Adipose tissue (tissue), 3 donors: ENCODE results near the gene MBNL3. TPM values are rescaled to one million over a fixed set of nuclear protein-coding genes. Genes with fewer than 3 reads are reported as not detected.
"Not testable (repeated sequence)": the region's sequence is repeated elsewhere in the genome, so short reads cannot be mapped to it uniquely, and the experiment has no call there.

ENCODE experiments used
- H3K27ac ChIP-seq: one replicate; pipeline ENCODE4 v1.5.1; 2013; ENCODE audit warnings: low read depth, low read length
- WGBS, 3 donors: extraction: QIAGEN DNeasy Blood & Tissue Kit; methylation state at CpG; one replicate each; pipeline ENCODE4 v1.1.7; 2013; 5-methylcytosine and 5-hydroxymethylcytosine counted together
- polyA plus RNA-seq, 3 donors: library from polyadenylated mRNA; stranded (reverse); fragments of 200-250 nt; gene quantifications; one replicate each; pipeline ENCODE4 v1.2.3, GENCODE V29; 2013
- donor health status: healthy with polysubstance abuse.
- donor health status: Bipolar disorder and iron deficiency.
- donor health status: healthy.

MBNL3 gene
- polyA plus RNA-seq, 3 donors, result 1.7 to 4.2 (median 2.4) TPM

DNA sequence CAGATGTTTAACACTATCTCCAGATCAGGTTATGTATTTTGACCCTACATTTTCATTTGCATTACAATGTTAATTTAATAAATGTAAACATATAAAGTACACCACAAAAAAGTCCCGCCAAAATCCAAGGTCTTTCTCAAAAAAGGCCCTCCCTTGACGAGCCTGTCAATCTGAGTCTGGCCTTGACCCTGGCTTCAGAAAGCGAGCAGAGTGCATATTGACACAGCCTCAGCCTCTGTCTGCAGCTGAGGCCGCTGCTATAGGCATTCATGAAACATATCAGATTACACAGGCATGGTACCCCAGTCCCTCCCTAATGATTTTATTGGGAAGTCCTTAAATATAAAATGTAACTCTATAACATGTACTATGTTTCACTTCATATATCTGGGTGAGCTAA is 6.2 kb downstream of the MBNL3 start:
- H3K27ac ChIP-seq, result no peak overlapping the region
- 36 to 94% (median 58%) methylated on average over 4 of the region's 4 CpGs for WGBS, 3 donors

- no peak overlapping the region for H3K27ac ChIP-seq
- WGBS, 3 donors, result 0 to 92% (median 67%) methylated on average over 1 of the region's 1 CpG
These were observed 7.4 kb downstream of the MBNL3 start for GRCh38 chrX:132481449-132481848.

- 0 to 7% (median 6%) methylated on average over 6 of the region's 6 CpGs for WGBS, 3 donors
- H3K27ac ChIP-seq, result no peak overlapping the region
These were observed 8.1 kb downstream of the MBNL3 start for GRCh38 chrX:132480581-132481203.

- no peak overlapping the region for H3K27ac ChIP-seq
- 94% methylated on average over 1 of the region's 1 CpG for WGBS, 3 donors
These were observed 14.1 kb downstream of the MBNL3 start for GRCh38 chrX:132474544-132475248.

DNA sequence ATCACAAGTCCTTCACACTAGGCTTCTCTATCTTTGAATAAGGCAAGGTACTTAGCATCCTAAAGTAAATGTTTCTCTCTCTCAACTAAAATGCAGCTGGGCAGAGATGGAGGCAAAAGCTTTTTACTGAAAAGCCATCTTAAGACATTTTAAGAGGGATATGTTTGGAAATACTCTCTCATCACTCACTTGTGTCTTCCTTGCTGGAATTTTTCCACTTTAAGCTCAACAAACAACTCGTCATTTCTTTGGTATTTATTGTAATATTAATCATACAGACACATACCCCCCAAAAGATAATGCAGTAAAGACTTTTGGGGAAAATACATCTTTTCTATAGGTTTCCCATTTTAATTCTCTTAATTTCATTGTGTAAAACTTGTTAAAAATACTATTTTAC is 16.4 kb downstream of the MBNL3 start:
- WGBS, 3 donors, result 35 to 68% (median 61%) methylated on average over 1 of the region's 1 CpG

DNA sequence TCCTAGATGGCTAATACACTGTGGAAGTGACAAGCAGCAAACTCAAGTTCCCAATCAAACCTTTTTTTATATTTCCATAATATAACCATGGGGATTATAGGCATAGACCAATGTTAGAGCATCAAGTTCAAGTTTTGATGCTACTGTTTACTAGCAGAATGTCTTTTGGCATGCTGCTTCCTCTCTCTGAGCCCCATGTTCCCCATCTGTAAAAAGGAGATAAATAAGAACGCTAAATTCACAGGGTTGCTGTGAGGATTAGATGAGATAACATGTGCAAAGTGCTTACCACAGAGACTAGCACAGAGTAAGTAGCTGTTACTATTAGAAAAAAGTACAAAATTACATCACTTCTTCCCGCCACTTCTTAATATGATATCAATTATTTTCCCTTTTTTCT is 18.0 kb downstream of the MBNL3 start:
- H3K27ac ChIP-seq, result no peak overlapping the region
- 55 to 65% (median 63%) methylated on average over 2 of the region's 2 CpGs for WGBS, 3 donors

More for the DNA sequence above, 16.4 kb downstream of the MBNL3 start:
- no peak overlapping the region for H3K27ac ChIP-seq

GRCh38 chrX:132470179-132470578 is 18.7 kb downstream of the MBNL3 start:
- WGBS, 3 donors, result 64 to 95% (median 94%) methylated on average over 1 of the region's 1 CpG
- no peak overlapping the region for H3K27ac ChIP-seq

DNA sequence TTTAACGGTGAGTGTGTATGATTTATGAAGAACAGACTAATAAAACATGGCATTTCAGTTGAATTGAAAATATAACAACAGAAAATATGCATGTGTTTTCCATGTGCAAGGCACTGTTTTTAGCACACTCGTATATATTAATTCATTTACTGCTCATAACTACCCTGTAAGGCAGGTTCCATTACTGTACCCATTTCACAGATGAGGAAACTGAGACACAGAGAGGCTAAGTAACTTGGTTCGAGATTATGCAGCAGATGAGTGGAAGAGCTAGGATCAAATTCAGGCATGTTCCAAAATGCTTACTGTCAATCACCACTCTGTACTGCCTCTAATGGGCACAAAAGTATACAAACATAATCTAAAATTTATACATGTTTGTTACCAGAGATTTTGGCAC is 20.4 kb downstream of the MBNL3 start:
- H3K27ac ChIP-seq, result no peak overlapping the region
- WGBS, 3 donors, result 75 to 96% (median 90%) methylated on average over 3 of the region's 3 CpGs

DNA sequence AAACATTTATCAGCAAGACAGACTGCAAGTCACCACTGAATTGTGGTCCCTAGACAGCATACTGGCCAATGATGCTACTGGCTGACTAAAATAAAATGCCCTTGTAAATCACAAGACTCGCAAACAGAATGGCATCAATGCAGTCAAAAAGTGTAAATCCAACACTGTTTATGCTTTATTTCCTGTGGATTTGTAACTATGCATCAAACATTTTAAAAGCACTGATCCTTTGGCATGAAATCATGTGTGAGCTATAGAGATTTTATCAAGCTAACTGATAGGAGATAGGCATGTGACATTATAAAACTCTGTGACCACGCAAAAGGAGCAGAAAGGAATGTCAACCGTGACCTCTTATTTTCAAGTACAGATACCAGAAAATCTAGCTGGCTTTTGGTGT is 20.8 kb downstream of the MBNL3 start:
- WGBS, 3 donors, result 72 to 88% (median 73%) methylated on average over 3 of the region's 3 CpGs
- H3K27ac ChIP-seq, result no peak overlapping the region

GRCh38 chrX:132467026-132467425 is 21.8 kb downstream of the MBNL3 start:
- no peak overlapping the region for H3K27ac ChIP-seq
- 38 to 54% (median 44%) methylated on average over 3 of the region's 3 CpGs for WGBS, 3 donors

GRCh38 chrX:132463411-132463810 is 25.4 kb downstream of the MBNL3 start:
- no peak overlapping the region for H3K27ac ChIP-seq
- 52 to 78% (median 68%) methylated on average over 8 of the region's 8 CpGs for WGBS, 3 donors

DNA sequence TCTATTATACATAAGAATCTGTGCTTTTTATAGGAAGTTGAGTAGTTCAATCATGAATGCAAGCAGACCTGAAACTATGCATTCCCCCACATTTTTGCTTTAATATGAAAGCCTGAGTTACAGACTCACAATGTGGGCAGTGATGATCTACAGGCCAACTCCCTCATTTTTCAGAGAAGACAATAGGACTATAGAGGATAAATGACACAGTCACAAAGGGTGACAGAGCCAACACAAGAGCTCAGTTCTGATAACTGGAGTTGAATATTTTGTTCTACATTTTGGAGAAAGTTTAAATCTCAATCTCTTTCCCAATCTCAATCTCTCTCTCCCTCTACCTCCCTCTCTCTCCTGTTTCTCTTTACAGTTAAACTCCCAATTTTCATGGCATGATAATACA is 27.0 kb downstream of the MBNL3 start:
- no peak overlapping the region for H3K27ac ChIP-seq

GRCh38 chrX:132452911-132453550 is 35.8 kb downstream of the MBNL3 start:
- 77 to 92% (median 88%) methylated on average over 5 of the region's 5 CpGs for WGBS, 3 donors
- H3K27ac ChIP-seq, result no peak overlapping the region

GRCh38 chrX:132445909-132446308 is 42.9 kb downstream of the MBNL3 start:
- 85 to 96% (median 94%) methylated on average over 3 of the region's 3 CpGs for WGBS, 3 donors
- not testable (repeated sequence) for H3K27ac ChIP-seq

- H3K27ac ChIP-seq, result no peak overlapping the region
- WGBS, 3 donors, result 67 to 92% (median 78%) methylated on average over 2 of the region's 2 CpGs
These were observed 43.9 kb downstream of the MBNL3 start for GRCh38 chrX:132444936-132445335.

DNA sequence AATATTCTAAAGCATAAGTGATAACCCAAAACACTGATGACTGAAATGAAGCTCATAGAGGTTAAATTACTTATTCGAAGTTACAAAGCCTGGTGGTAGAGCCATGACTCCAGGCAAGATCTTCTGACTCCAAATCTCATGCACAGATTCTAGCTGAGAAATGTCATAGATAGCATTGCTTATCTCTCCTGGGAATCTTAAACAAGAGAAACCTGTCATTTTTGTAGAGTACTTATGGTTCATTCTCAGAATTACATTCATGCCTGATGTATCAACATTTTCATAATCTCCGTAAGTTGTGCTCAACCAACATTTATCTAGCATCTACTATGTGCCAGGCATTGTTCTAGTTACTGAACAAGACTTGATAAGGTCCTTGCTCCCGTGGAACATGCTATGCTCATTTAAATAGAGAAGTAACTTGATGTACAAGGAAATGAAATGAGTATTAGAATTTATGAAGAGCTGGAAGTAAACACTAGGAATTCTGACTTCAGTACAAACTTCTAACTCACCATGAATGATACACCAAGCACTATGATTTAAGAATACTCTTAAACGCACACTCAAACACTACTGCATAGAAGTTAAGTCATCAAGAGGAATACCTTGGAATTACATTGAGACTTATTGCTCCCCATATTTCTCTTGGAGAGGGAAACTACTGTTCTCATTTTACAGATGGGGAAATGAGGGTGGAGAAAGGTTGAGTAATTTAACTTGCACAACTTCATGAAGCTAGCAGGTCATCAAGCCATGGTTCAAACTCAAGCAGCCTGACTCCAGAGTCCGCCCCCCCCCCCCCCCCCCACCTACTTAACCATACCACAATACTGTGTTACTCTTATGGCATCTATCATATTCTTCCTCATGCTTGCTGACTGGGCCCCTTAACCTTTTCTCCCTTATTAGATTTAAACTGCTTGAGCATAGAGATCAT is 45.4 kb downstream of the MBNL3 start:
- WGBS, 3 donors, result 57 to 77% (median 59%) methylated on average over 4 to 5 of the region's 5 CpGs
- no peak overlapping the region for H3K27ac ChIP-seq

GRCh38 chrX:132442691-132443090 is 46.1 kb downstream of the MBNL3 start:
- WGBS, 3 donors, result 46 to 88% (median 64%) methylated on average over 2 of the region's 2 CpGs
- H3K27ac ChIP-seq, result no peak overlapping the region

DNA sequence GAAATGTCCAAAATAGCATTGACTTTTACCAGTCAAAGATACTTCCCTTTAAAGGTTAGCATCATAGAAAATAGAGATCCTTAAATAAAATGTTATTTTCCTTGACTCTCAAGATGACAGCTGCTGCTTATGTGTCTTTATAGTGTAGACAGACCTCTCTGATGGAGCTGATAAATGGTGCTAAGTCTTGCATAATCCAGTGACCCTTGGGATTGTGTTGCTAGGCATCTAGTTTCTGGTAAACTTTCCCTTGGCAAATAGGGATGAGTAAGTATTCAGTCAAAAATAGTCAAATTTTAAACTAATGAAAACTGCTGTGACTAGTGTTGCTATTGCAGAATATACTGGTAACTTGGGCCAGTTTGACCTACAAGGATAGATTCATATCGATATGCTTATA is 53.6 kb downstream of the MBNL3 start:
- H3K27ac ChIP-seq, result no peak overlapping the region
- 69 to 100% (median 88%) methylated on average over 1 of the region's 1 CpG for WGBS, 3 donors

- WGBS, 3 donors, result 66 to 94% (median 78%) methylated on average over 5 to 6 of the region's 6 CpGs
These were observed 55.3 kb downstream of the MBNL3 start for GRCh38 chrX:132433551-132433950.

More at GRCh38 chrX:132433551-132433950, 55.3 kb downstream of the MBNL3 start:
- no peak overlapping the region for H3K27ac ChIP-seq
